Measurements from ENCODE around the gene PKD1. TPM values are rescaled to one million over a fixed set of nuclear protein-coding genes. Genes with fewer than 3 reads are reported as not detected.
"Not testable (repeated sequence)": the region's sequence is repeated elsewhere in the genome, so short reads cannot be mapped to it uniquely, and the experiment has no call there.

PKD1 gene
- total and polyA plus RNA-seq, 2 experiments from 2014 or later: 35.9 to 60.6 TPM

- DNase-seq (ENCODE audit: low spot score); H3K4me2 ChIP-seq; H3K9me3 ChIP-seq (ENCODE audit: low read depth); H3K27me3 ChIP-seq; H3K4me3 ChIP-seq; H3K36me3 ChIP-seq (replicated peaks; ENCODE audit: insufficient read depth, low read depth); H2AFZ ChIP-seq; H3K27ac ChIP-seq; H3K9me2 ChIP-seq (replicated peaks; ENCODE audit: insufficient read depth): not testable (repeated sequence)
- H3K4me1 ChIP-seq (ENCODE audit: insufficient read depth): peaks cover 32% of the 10 kb centered on the region
- 83% methylated on average over 8 of the region's 26 CpGs for WGBS (ENCODE audit: low lambda C conversion rate, missing lambda C conversion rate)
- peaks cover 56% of the 10 kb centered on the region for H3K79me2 ChIP-seq
- peaks cover 17% of the 10 kb centered on the region for H4K20me1 ChIP-seq (ENCODE audit: insufficient read depth, poor library complexity, severe bottlenecking)
Observed at GRCh38 chr16:2122934-2123683, 12.6 kb downstream of the PKD1 start.

- DNase-seq (ENCODE audit: low spot score): no peak
- 94% methylated on average over 15 of the region's 17 CpGs for WGBS (ENCODE audit: low lambda C conversion rate, missing lambda C conversion rate)
- H3K4me1 ChIP-seq (ENCODE audit: insufficient read depth): peaks cover 29% of the 10 kb centered on the region
- no peaks in the 10 kb centered on the region for H3K9me2 ChIP-seq (replicated peaks; ENCODE audit: insufficient read depth)
- no peak overlapping the region for H2AFZ ChIP-seq
- no peak overlapping the region for H3K4me2 ChIP-seq
- no peaks in the 10 kb centered on the region for H3K27me3 ChIP-seq
- H3K36me3 ChIP-seq (replicated peaks; ENCODE audit: insufficient read depth, low read depth): no peaks in the 10 kb centered on the region
- H3K9me3 ChIP-seq (ENCODE audit: low read depth): no peaks in the 10 kb centered on the region
- H3K27ac ChIP-seq: no peak overlapping the region
- no peak overlapping the region for H3K4me3 ChIP-seq
- peaks cover 18% of the 10 kb centered on the region for H4K20me1 ChIP-seq (ENCODE audit: insufficient read depth, poor library complexity, severe bottlenecking)
- peaks cover 56% of the 10 kb centered on the region for H3K79me2 ChIP-seq
- TF ChIP-seq EZH2phosphoT487 (IDR thresholded peaks at IDR 0.05; ENCODE audit: low read depth, severe bottlenecking, unreplicated experiment) (no peak), CTCF (IDR thresholded peaks at IDR 0.05; ENCODE audit: poor library complexity) (no peak), EZH2 (IDR thresholded peaks at IDR 0.05; ENCODE audit: borderline replicate concordance) (no peak)
Observed at GRCh38 chr16:2122429-2122828, 13.3 kb downstream of the PKD1 start.

- no peak for TF ChIP-seq EZH2phosphoT487 (IDR thresholded peaks at IDR 0.05; ENCODE audit: low read depth, severe bottlenecking, unreplicated experiment)
- TF ChIP-seq CTCF (IDR thresholded peaks at IDR 0.05; ENCODE audit: poor library complexity): no peak
- Histone ChIP-seq H2AFZ (no peak overlapping the region), H3K4me2 (no peak overlapping the region), H3K79me2 (peaks cover 51% of the 10 kb centered on the region), H3K4me1 (ENCODE audit: insufficient read depth) (peaks cover 23% of the 10 kb centered on the region), H3K9me3 (ENCODE audit: low read depth) (no peaks in the 10 kb centered on the region), H3K4me3 (no peak overlapping the region), H3K27ac (no peak overlapping the region), H4K20me1 (ENCODE audit: insufficient read depth, poor library complexity, severe bottlenecking) (peaks cover 23% of the 10 kb centered on the region), H3K36me3 (replicated peaks; ENCODE audit: insufficient read depth, low read depth) (no peaks in the 10 kb centered on the region), H3K9me2 (replicated peaks; ENCODE audit: insufficient read depth) (no peaks in the 10 kb centered on the region), H3K27me3 (no peaks in the 10 kb centered on the region)
- DNase-seq (ENCODE audit: low spot score): no peak
- 90% methylated on average over 18 of the region's 19 CpGs for WGBS (ENCODE audit: low lambda C conversion rate, missing lambda C conversion rate)
Observed at GRCh38 chr16:2121853-2122252, 13.8 kb downstream of the PKD1 start.

- Histone ChIP-seq H4K20me1 (ENCODE audit: insufficient read depth, poor library complexity, severe bottlenecking) (peaks cover 23% of the 10 kb centered on the region), H3K79me2 (peaks cover 46% of the 10 kb centered on the region), H3K4me1 (ENCODE audit: insufficient read depth) (peaks cover 20% of the 10 kb centered on the region)
- H3K4me2 ChIP-seq; DNase-seq (ENCODE audit: low spot score); H3K36me3 ChIP-seq (replicated peaks; ENCODE audit: insufficient read depth, low read depth); H3K4me3 ChIP-seq; H2AFZ ChIP-seq; H3K27ac ChIP-seq; H3K9me2 ChIP-seq (replicated peaks; ENCODE audit: insufficient read depth); H3K9me3 ChIP-seq (ENCODE audit: low read depth); H3K27me3 ChIP-seq: not testable (repeated sequence)
- TF ChIP-seq CTCF (IDR thresholded peaks at IDR 0.05; ENCODE audit: poor library complexity): peak; percentile 47
- 56% methylated on average over 4 of the region's 9 CpGs for WGBS (ENCODE audit: low lambda C conversion rate, missing lambda C conversion rate)
Observed at GRCh38 chr16:2121325-2121724, 14.4 kb downstream of the PKD1 start.

GRCh38 chr16:2117960-2118722 is 17.6 kb downstream of the PKD1 start:
- not testable (repeated sequence) for H3K9me3 ChIP-seq (ENCODE audit: low read depth); H3K4me1 ChIP-seq (ENCODE audit: insufficient read depth); H3K4me3 ChIP-seq; H3K4me2 ChIP-seq; H3K27me3 ChIP-seq; H3K27ac ChIP-seq; DNase-seq (ENCODE audit: low spot score); H3K9me2 ChIP-seq (replicated peaks; ENCODE audit: insufficient read depth); H3K36me3 ChIP-seq (replicated peaks; ENCODE audit: insufficient read depth, low read depth); H2AFZ ChIP-seq
- 95% methylated on average over 20 of the region's 35 CpGs for WGBS (ENCODE audit: low lambda C conversion rate, missing lambda C conversion rate)
- Histone ChIP-seq H4K20me1 (ENCODE audit: insufficient read depth, poor library complexity, severe bottlenecking) (peaks cover 17% of the 10 kb centered on the region), H3K79me2 (peaks cover 29% of the 10 kb centered on the region)

- H3K4me2 ChIP-seq; H3K9me3 ChIP-seq (ENCODE audit: low read depth); DNase-seq (ENCODE audit: low spot score); H3K27ac ChIP-seq; H3K9me2 ChIP-seq (replicated peaks; ENCODE audit: insufficient read depth); H3K4me3 ChIP-seq; H3K4me1 ChIP-seq (ENCODE audit: insufficient read depth); H3K27me3 ChIP-seq; H2AFZ ChIP-seq; H3K36me3 ChIP-seq (replicated peaks; ENCODE audit: insufficient read depth, low read depth): not testable (repeated sequence)
- 96% methylated on average over 20 of the region's 25 CpGs for WGBS (ENCODE audit: low lambda C conversion rate, missing lambda C conversion rate)
- H4K20me1 ChIP-seq (ENCODE audit: insufficient read depth, poor library complexity, severe bottlenecking): peaks cover 17% of the 10 kb centered on the region
- H3K79me2 ChIP-seq: peaks cover 25% of the 10 kb centered on the region
Observed at GRCh38 chr16:2117341-2117740, 18.4 kb downstream of the PKD1 start.
